Thyroid gland (tissue), 4 donors: Measurements from ENCODE around the gene ALG12.

ENCODE experiments used
- POLR2A ChIP-seq, 2 donors: fragments of 450-650 bp; IDR thresholded peaks; one replicate each; pipeline ENCODE4 v1.6.1; 2017; ENCODE audit warnings: antibody characterized with exemption in 2 of 2, mild to moderate bottlenecking in 2 of 2, moderate library complexity in 1 of 2
- TF ChIP-seq, protein P1 (sequence below), 6 experiments: fragments of 200-600 bp in 3 of 6; fragments of 450-650 bp in 3 of 6; sonication (generic) in 3 of 6; IDR thresholded peaks; one replicate each; pipeline ENCODE4 v1.5.1; 2016 to 2019; ENCODE audit warnings: antibody characterized with exemption in 6 of 6, mild to moderate bottlenecking in 2 of 6, inconsistent platforms in 1 of 6, moderate library complexity in 1 of 6

DNA sequence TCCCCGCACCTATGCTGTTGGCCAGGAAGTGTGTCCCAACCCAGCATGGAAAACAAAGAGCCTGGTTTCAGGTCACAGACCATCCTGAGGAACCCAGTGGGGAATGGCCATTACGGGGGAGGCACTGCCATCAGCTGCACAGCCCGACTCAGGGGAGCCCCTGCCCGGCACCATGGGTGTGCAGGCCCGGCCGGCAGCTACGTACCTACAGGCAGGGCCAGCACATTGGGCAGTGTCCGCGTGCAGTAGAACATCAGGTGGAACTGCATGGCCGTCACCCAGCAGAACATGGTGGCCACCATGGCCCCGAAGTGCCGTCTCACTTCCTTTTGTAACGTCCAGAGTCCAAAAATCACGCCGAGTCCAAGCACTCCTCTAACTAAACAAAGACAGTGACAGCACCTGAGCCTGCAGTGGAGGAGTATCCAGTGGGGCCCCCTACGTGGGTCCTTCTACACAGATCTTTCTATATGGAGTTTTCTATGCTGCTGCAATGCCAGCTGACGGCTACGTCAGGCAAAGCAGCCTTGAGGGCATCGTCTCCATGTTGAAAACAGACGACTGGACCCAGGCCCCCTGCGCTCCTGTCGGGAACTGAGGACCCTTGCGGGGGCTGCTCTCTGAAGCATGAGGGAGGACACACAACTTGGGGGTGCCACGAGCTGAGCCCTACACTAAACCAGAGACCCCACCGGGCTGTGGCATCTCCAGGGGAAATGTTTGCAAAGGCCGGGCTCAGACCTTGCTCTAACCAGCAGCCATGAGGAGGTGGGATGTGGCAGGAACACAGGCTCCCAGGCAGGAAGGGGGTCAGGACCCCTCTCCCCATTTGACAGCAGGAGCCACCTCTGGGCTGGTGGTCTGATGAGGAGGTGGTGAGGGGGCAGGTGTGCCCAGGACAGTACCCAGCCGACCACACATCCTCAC is 7.7 kb downstream of the ALG12 start:
- TF ChIP-seq, protein P1, sequence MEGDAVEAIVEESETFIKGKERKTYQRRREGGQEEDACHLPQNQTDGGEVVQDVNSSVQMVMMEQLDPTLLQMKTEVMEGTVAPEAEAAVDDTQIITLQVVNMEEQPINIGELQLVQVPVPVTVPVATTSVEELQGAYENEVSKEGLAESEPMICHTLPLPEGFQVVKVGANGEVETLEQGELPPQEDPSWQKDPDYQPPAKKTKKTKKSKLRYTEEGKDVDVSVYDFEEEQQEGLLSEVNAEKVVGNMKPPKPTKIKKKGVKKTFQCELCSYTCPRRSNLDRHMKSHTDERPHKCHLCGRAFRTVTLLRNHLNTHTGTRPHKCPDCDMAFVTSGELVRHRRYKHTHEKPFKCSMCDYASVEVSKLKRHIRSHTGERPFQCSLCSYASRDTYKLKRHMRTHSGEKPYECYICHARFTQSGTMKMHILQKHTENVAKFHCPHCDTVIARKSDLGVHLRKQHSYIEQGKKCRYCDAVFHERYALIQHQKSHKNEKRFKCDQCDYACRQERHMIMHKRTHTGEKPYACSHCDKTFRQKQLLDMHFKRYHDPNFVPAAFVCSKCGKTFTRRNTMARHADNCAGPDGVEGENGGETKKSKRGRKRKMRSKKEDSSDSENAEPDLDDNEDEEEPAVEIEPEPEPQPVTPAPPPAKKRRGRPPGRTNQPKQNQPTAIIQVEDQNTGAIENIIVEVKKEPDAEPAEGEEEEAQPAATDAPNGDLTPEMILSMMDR (IDR thresholded peaks at IDR 0.05) = no peak
- TF ChIP-seq POLR2A (IDR thresholded peaks at IDR 0.05) = no peak
